VCaP (cell line): Measurements from ENCODE around the gene RSAD1.
"Not testable (repeated sequence)": the region's sequence is repeated elsewhere in the genome, so short reads cannot be mapped to it uniquely, and the experiment has no call there.

Experiments
- H3K27ac ChIP-seq: fragments of 450-650 bp; 2 replicates; pipeline ENCODE4 v1.5.1; 2017
- CTCF ChIP-seq: fragments of 450-650 bp; conservative IDR thresholded peaks from 2 replicates; pipeline ENCODE4 v1.5.1; 2017; ENCODE audit warnings: mild to moderate bottlenecking, moderate library complexity

Gene RSAD1

GRCh38 chr17:50469671-50470305, 8.9 kb upstream of the RSAD1 start:
- no peak for TF ChIP-seq CTCF
- H3K27ac ChIP-seq: no peak overlapping the region

- TF ChIP-seq CTCF: no peak
- no peak overlapping the region for H3K27ac ChIP-seq
These were observed 8.2 kb upstream of the RSAD1 start for GRCh38 chr17:50470426-50470825.

GRCh38 chr17:50471009-50471905, 7.4 kb upstream of the RSAD1 start:
- TF ChIP-seq CTCF: no peak
- H3K27ac ChIP-seq: no peak overlapping the region

GRCh38 chr17:50472286-50472685, 6.4 kb upstream of the RSAD1 start:
- no peak overlapping the region for H3K27ac ChIP-seq
- TF ChIP-seq CTCF: no peak

GRCh38 chr17:50472761-50473161, 5.9 kb upstream of the RSAD1 start:
- TF ChIP-seq CTCF: peak; percentile 79
- H3K27ac ChIP-seq: not testable (repeated sequence)

GRCh38 chr17:50473901-50474300, 4.8 kb upstream of the RSAD1 start:
- no peak for TF ChIP-seq CTCF
- no peak overlapping the region for H3K27ac ChIP-seq

- no peak overlapping the region for H3K27ac ChIP-seq
- TF ChIP-seq CTCF: no peak
These were observed 4.1 kb upstream of the RSAD1 start for GRCh38 chr17:50474523-50474922.
